ENCODE measurements around the gene RACK1. TPM values are rescaled to one million over a fixed set of nuclear protein-coding genes. Genes with fewer than 3 reads are reported as not detected.
"Not testable (repeated sequence)": the region's sequence is repeated elsewhere in the genome, so short reads cannot be mapped to it uniquely, and the experiment has no call there.

The RACK1 gene
- total RNA-seq, 1 donor from 2014 or later: 2,870 TPM

- Histone ChIP-seq H3K4me1 (peaks cover 6 to 7% of the 10 kb centered on the region in 2 donors), H3K27ac (no peak overlapping the region), H3K27me3 (no peaks in the 10 kb centered on the region), H3K9me3 (no peaks in the 10 kb centered on the region), H3K4me3 (no peak overlapping the region), H3K36me3 (no peaks in the 10 kb centered on the region)
- intact Hi-C loops (cut with DNase I): no loop called here
- TF ChIP-seq CTCF (IDR thresholded peaks at IDR 0.05): no peak
- no peak for DNase-seq (ENCODE audit: low spot score in 2 of 2)
Observed at GRCh38 chr5:181219262-181220177, 24.2 kb downstream of the RACK1 start.

GRCh38 chr5:181218795-181219124, 24.9 kb downstream of the RACK1 start:
- no peak for TF ChIP-seq CTCF (IDR thresholded peaks at IDR 0.05)
- Histone ChIP-seq H3K27ac (peak overlapping the region in 1 of 2 donors; percentile 75), H3K36me3 (no peaks in the 10 kb centered on the region), H3K4me1 (peaks cover 0 to 2% of the 10 kb centered on the region in 2 donors), H3K27me3 (no peaks in the 10 kb centered on the region), H3K9me3 (no peaks in the 10 kb centered on the region), H3K4me3 (peak overlapping the region; percentile 27 to 68)
- intact Hi-C loops (cut with DNase I): loop anchor here (1.0 kb wide), 2 partner anchors 12 to 30 kb away; no protein-coding TSS in a partner anchor
- no peak for DNase-seq (ENCODE audit: low spot score in 2 of 2)

- Histone ChIP-seq H3K27ac (peak overlapping the region; percentile 58 to 75), H3K4me3 (peak overlapping the region; percentile 27 to 68), H3K9me3 (no peaks in the 10 kb centered on the region), H3K4me1 (peaks cover 0 to 2% of the 10 kb centered on the region in 2 donors), H3K36me3 (no peaks in the 10 kb centered on the region), H3K27me3 (no peaks in the 10 kb centered on the region)
- TF ChIP-seq CTCF (IDR thresholded peaks at IDR 0.05): no peak
- no peak for DNase-seq (ENCODE audit: low spot score in 2 of 2)
- intact Hi-C loops (cut with DNase I): loop anchor here (1.0 kb wide), 3 partner anchors 11 to 29 kb away; no protein-coding TSS in a partner anchor
Observed at GRCh38 chr5:181217803-181218062, 26.0 kb downstream of the RACK1 start.

GRCh38 chr5:181217111-181217802, 26.4 kb downstream of the RACK1 start:
- peak overlapping the region; percentile 27 to 68 for H3K4me3 ChIP-seq
- H3K27ac ChIP-seq: peak overlapping the region; percentile 58 to 75
- intact Hi-C loops (cut with DNase I): loop anchor here (1.0 kb wide), 1 partner anchor 26 kb away; no protein-coding TSS in a partner anchor
- H3K27me3 ChIP-seq: no peaks in the 10 kb centered on the region
- no peaks in the 10 kb centered on the region for H3K9me3 ChIP-seq
- peak in 1 of 2 donors; percentile 77 for DNase-seq (ENCODE audit: low spot score in 2 of 2)
- TF ChIP-seq CTCF (IDR thresholded peaks at IDR 0.05): no peak
- peaks cover 0 to 2% of the 10 kb centered on the region in 2 donors for H3K4me1 ChIP-seq
- H3K36me3 ChIP-seq: no peaks in the 10 kb centered on the region

- Histone ChIP-seq H3K27ac (no peak overlapping the region), H3K4me3 (peak overlapping the region; percentile 27 to 68), H3K9me3 (no peaks in the 10 kb centered on the region), H3K36me3 (no peaks in the 10 kb centered on the region), H3K4me1 (peaks cover 0 to 2% of the 10 kb centered on the region in 2 donors), H3K27me3 (no peaks in the 10 kb centered on the region)
- TF ChIP-seq CTCF (IDR thresholded peaks at IDR 0.05): no peak
- DNase-seq (ENCODE audit: low spot score in 2 of 2): no peak
- intact Hi-C loops (cut with DNase I): no loop called here
Observed at GRCh38 chr5:181215997-181216989, 27.4 kb downstream of the RACK1 start.

- H3K4me1 ChIP-seq; H3K4me3 ChIP-seq; DNase-seq (ENCODE audit: low spot score in 2 of 2); H3K27ac ChIP-seq; intact Hi-C loops (cut with DNase I); H3K36me3 ChIP-seq; H3K9me3 ChIP-seq; H3K27me3 ChIP-seq: not testable (repeated sequence)
Observed at GRCh38 chr5:181214249-181214648, 29.5 kb downstream of the RACK1 start.
